Stimulated activated naive CD8-positive, alpha-beta T cell treated with anti-CD3 and anti-CD28 coated beads, Interleukin-15, Interleukin-2, amounts not matched to agents 100 U/mL and 50 U/mL, for 24 hours (primary cell): Measurements from ENCODE around the gene GPR78.
"Not testable (repeated sequence)": the region's sequence is repeated elsewhere in the genome, so short reads cannot be mapped to it uniquely, and the experiment has no call there.

ENCODE experiments used
- ATAC-seq: fragments of 150-1000 bp; cut with Tn5 transposase; one replicate; pipeline ENCODE4 v1.10.0; 2021
- DNase-seq: peaks from one replicate; pipeline ENCODE4 v3.0.0; 2021

The GPR78 gene

DNA sequence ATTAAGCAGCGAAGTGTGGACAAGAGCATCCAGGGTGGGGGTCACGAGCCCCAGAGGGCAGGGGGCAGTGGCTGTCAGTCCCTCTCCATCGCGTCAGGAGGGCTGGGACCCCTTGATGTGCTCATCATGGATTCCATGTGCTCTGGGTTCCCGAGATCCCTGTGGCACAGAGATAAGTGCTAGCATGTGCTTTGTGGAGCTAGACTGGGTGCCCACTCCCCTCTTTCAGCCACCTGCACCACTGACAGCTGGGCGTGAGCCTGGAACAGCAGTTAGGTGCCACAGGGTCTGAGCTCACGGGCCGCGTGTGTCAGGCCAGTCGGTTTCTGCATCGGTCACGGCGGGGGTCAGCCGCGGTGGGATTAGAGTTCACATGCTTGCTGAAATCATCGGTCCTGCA, 36.6 kb downstream of the GPR78 start:
- ATAC-seq (no peak), DNase-seq (no peak)

- ATAC-seq (no peak), DNase-seq (no peak)
Measured at GRCh38 chr4:8617486-8618040, 37.4 kb downstream of the GPR78 start.

DNA sequence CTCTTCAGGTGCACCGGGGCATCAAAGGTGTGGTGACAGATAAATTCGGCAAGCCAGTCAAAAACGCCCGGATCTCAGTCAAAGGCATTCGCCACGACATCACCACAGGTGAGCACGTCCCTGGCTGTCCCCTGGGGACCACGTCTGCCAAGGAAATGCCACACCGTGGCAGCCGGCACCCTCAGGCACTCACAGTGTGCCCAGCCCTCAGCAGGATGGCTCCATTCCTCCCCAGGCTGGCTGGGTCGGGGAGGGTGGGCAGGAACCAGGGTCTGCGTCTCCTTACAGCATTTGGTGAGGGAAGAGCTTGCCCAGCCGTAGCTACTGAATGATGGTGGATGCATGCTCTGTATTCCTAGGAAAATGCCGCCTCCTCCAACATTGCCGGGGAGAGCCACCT, 38.2 kb downstream of the GPR78 start:
- ATAC-seq = no peak
- no peak for DNase-seq

GRCh38 chr4:8618961-8619720, 38.9 kb downstream of the GPR78 start:
- ATAC-seq (no peak), DNase-seq (no peak)

DNA sequence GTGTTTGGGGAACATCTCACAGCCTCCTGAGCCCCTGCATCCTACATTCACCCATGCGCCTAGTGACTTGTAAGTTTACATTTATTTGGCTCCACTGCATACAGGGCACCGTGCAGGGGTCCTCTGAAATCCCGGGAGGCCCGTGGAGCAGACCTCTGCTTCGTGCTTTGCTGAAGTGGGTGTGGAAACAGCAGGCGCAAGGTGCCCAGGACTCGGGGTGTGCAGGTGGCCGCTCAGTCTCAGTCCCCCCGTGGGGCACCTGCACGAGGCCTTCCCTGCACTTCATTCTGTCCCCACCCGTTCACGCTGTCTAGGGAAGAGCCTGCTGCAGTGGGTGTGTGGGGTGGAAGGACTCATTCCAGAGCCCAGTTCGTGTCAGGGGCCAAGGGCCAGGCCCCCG, 40.9 kb downstream of the GPR78 start:
- not testable (repeated sequence) for ATAC-seq, DNase-seq

DNA sequence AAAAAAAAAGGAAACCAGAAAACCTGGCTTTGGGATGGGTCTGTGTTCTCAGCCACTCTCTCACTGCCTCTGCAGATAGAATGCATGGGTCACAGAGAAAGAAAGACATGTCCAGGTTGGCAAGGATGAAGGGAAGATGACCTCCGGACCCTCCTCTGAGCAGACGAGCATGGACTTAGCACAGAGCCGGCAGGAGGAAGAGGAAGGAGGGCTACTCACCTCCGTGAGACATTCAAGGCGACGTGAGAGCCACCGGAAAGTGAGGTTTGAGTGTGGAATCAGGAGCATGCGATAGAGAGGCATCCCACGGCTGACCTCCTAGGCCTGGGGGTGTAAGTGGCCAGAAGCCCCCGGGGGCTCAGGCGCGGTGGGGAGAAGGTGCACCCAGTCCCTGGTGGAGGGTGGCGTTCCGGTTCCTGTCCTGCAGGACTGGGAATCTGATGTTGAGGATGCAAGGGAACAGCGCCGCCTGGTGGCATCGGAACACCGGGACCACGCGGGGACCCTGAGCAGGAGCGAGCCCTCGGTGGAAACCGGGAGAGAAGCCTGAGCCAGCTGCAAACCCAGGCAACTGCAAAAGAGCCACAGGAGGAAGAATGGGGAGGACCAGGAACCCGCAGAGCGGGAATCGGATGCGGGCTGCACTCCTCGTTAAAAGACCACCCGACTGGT, 44.5 kb downstream of the GPR78 start:
- DNase-seq, ATAC-seq: not testable (repeated sequence)

GRCh38 chr4:8630240-8630905, 50.2 kb downstream of the GPR78 start:
- peak; percentile 3 for ATAC-seq
- not testable (repeated sequence) for DNase-seq

DNA sequence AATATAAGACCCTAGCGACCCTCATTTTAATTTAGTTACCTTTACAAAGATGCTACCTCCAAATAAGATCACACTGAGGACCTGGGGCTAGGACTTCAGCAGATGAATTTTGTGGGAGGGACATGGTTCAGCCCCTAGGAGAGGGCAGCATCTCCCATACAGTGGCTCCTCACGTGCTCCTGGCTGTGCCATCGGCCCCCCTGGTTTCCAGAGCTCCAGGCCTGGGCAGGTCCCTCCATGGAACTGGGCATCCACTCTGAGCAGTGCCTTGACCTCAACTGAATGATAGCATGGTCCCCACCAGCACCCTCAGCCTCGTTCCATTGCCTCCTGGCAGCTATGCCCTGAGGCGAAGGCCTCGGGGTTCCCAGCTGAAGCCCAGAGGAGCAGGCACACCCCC, 51.7 kb downstream of the GPR78 start:
- not testable (repeated sequence) for ATAC-seq

DNA sequence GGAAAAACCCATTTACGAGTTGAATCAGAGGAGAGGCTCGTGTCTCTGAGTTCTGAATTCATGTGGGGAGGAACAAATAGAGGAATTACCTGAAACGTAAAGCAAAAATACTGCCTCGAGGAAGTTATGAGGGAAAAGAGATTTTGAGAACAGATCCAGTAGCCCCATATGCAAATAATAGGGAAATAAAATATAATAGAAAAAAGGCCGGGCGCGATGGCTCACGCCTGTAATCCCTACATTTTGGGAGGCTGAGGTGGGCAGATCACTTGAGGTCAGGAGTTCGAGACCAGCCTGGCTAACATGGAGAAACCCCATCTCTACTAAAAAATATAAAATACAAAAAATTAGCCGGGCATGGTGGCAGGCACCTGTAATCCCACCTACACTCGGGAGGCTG, 54.6 kb downstream of the GPR78 start:
- not testable (repeated sequence) for ATAC-seq, DNase-seq

More for the DNA sequence above, 51.7 kb downstream of the GPR78 start:
- not testable (repeated sequence) for DNase-seq

- not testable (repeated sequence) for DNase-seq, ATAC-seq
Measured at GRCh38 chr4:8635897-8636554, 55.8 kb downstream of the GPR78 start.
